ENCODE measurements around the gene VWA3A.

VWA3A gene

DNA sequence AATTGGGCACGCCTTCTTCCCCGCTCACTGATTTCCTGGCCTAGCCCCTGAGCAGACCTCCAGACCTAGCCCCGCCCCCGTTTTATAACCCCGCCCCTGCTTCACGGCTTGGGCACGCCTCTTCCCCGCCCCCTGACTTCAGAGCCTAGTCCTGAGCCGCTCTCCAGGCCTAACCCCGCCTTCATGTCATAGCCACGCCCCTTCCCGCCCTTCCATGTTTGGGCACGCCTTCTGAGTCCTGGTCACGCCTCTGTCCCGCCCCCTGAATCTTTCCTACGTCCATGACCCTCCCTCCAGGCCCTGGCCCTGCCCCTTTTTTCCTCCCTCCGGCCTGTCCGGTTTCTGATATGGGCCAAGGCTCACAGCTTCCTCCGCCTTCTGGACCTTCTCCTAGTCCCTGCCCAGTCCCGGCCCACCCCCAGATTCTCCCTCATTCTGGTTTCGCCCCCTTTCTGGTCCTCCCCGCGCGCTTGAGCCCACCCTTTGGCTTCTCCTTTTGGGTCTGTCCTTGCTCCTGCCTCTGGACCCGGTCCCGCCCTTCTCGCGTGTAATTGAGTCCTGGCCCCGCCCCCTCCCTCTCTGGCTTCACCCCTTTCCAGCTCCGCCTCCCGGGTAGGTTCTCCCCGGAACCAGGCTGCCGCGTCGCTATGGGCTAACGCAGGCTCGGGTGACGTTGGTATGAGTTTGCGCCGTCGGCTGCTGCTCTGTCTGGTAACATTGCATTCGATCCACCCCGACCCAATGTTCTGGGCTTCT lies 98.6 kb downstream of the VWA3A start:
- H3K79me2 ChIP-seq (ENCODE audit: insufficient read depth, low read length) = no peaks in the 10 kb centered on the region
- H4K20me1 ChIP-seq (ENCODE audit: insufficient read depth, low read length) = no peaks in the 10 kb centered on the region
- peak overlapping the region; percentile 82 for H2AFZ ChIP-seq (ENCODE audit: low read depth, low read length)
- H3K4me1 ChIP-seq (ENCODE audit: insufficient read depth, low read length) = peaks cover 55% of the 10 kb centered on the region
- H3K4me2 ChIP-seq (ENCODE audit: insufficient read depth, low read length) = peak overlapping the region; percentile 97
- peak overlapping the region; percentile 56 for H3K9ac ChIP-seq (ENCODE audit: low read depth, low read length)
- DNase-seq (peak; percentile 92), ATAC-seq (ENCODE audit: insufficient read depth, low read depth) (peak; percentile 47)
- H3K36me3 ChIP-seq (ENCODE audit: insufficient read depth, low read length) = no peaks in the 10 kb centered on the region
- H3K9me3 ChIP-seq (ENCODE audit: insufficient read depth, low read length, severe bottlenecking) = no peaks in the 10 kb centered on the region
- H3K27ac ChIP-seq (ENCODE audit: low read length) = peak overlapping the region; percentile 66; the same call in 1 of the 2 replicates
- no peaks in the 10 kb centered on the region for H3K27me3 ChIP-seq (ENCODE audit: insufficient read depth, low read length, poor library complexity)
- peak overlapping the region; percentile 56 to 79 for H3K4me3 ChIP-seq (ENCODE audit: low read depth in 1 of 2, low read length in 2 of 2)
- TF ChIP-seq, protein P1, sequence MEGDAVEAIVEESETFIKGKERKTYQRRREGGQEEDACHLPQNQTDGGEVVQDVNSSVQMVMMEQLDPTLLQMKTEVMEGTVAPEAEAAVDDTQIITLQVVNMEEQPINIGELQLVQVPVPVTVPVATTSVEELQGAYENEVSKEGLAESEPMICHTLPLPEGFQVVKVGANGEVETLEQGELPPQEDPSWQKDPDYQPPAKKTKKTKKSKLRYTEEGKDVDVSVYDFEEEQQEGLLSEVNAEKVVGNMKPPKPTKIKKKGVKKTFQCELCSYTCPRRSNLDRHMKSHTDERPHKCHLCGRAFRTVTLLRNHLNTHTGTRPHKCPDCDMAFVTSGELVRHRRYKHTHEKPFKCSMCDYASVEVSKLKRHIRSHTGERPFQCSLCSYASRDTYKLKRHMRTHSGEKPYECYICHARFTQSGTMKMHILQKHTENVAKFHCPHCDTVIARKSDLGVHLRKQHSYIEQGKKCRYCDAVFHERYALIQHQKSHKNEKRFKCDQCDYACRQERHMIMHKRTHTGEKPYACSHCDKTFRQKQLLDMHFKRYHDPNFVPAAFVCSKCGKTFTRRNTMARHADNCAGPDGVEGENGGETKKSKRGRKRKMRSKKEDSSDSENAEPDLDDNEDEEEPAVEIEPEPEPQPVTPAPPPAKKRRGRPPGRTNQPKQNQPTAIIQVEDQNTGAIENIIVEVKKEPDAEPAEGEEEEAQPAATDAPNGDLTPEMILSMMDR (IDR thresholded peaks at IDR 0.05; ENCODE audit: borderline replicate concordance, extremely low read depth, low read length, poor library complexity, severe bottlenecking) = no peak
- TF ChIP-seq EZH2 (IDR thresholded peaks at IDR 0.05; ENCODE audit: borderline replicate concordance, low read depth, low read length, severe bottlenecking) = no peak

DNA sequence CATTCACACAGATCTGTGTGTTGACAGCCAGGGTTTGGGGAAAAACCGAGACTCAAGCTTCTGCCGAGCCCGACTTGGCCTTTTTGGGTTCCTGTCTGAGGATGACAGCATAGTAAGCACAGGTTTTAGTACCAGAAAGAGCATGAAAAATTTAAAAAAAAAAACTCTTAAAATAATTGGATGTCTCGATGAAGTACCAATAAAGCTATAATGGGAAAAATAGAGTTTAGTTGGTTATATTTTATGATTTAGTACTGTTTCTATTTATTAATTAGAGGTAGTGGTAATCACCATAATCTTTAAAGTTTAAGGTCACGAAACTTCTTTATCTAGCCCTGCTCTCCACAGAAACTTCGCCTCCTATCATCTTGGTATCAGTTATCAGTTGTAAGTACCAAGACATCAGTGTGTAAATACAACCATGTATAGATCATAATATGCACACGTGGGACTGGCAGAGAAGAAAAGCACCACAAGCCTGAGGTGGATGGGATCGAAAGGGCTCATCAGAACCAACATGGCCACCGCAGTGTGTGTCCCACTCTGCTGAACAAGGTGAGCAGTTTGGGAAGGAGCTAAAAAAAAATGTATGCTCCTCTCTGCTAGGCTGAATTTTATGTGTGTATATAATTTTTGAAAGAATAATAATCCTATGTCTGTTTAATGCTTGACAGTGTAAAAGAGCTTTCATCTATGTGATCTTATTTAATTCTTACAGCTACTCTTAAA lies 99.4 kb downstream of the VWA3A start:
- Histone ChIP-seq H3K4me2 (ENCODE audit: insufficient read depth, low read length) (peak overlapping the region; percentile 97), H3K27me3 (ENCODE audit: insufficient read depth, low read length, poor library complexity) (no peaks in the 10 kb centered on the region), H3K36me3 (ENCODE audit: insufficient read depth, low read length) (no peaks in the 10 kb centered on the region), H3K27ac (ENCODE audit: low read length) (peak overlapping the region; percentile 55; the same call in 1 of the 2 replicates), H4K20me1 (ENCODE audit: insufficient read depth, low read length) (no peaks in the 10 kb centered on the region), H3K4me1 (ENCODE audit: insufficient read depth, low read length) (peaks cover 63% of the 10 kb centered on the region), H3K79me2 (ENCODE audit: insufficient read depth, low read length) (no peaks in the 10 kb centered on the region), H3K4me3 (ENCODE audit: low read depth in 1 of 2, low read length in 2 of 2) (peak overlapping the region; percentile 56 to 78; a peak in 3 of 4 replicates), H3K9me3 (ENCODE audit: insufficient read depth, low read length, severe bottlenecking) (no peaks in the 10 kb centered on the region), H2AFZ (ENCODE audit: low read depth, low read length) (peak overlapping the region; percentile 82), H3K9ac (ENCODE audit: low read depth, low read length) (peak overlapping the region; percentile 56)
- ATAC-seq (ENCODE audit: insufficient read depth, low read depth) = no peak
- no peak for DNase-seq
- TF ChIP-seq EZH2 (IDR thresholded peaks at IDR 0.05; ENCODE audit: borderline replicate concordance, low read depth, low read length, severe bottlenecking) = no peak
- TF ChIP-seq, protein P1 (IDR thresholded peaks at IDR 0.05; ENCODE audit: borderline replicate concordance, extremely low read depth, low read length, poor library complexity, severe bottlenecking) = no peak

DNA sequence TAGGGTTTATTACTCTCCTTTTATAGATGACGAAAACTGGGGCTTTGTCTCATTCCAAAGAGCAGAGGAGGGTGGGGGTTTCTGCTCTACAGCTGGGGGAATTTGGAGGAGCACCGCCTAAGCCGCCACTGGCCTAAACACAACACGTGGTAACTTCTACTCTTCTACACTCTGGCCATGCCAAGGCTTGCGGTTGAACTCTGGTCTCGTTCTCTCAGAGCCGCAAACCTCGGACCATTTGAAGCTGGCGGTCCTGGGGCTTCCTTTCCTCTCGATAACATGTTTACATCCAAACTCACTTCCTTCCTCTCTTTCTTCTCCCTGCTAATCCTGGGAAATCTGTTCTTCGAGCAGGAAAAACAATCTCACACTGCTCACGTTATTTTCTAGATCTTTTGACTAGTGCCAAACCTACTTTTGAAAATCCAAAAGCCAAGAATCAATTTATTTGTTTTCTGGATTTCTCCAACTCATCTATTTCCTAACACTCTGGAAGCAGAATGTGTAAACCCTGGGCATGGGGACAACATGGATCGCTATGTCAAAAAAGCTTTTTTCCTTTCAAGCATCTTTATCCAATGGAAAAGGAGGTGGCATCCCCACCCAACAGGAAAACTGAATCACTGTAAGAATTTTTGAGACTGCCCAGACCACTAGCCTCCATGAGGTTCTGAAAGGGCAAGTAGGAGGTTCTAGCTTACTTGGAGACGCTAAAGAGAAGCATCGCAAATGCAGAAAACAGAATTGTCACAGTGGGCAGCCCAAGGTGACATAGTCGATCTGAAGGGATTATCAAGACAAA lies 100.1 kb downstream of the VWA3A start:
- peak overlapping the region; percentile 44; the same call in 1 of the 2 replicates for H2AFZ ChIP-seq (ENCODE audit: low read depth, low read length)
- H3K27me3 ChIP-seq (ENCODE audit: insufficient read depth, low read length, poor library complexity) = no peaks in the 10 kb centered on the region
- no peaks in the 10 kb centered on the region for H3K36me3 ChIP-seq (ENCODE audit: insufficient read depth, low read length)
- H3K9ac ChIP-seq (ENCODE audit: low read depth, low read length) = peak overlapping the region; percentile 56
- H3K4me3 ChIP-seq (ENCODE audit: low read depth in 1 of 2, low read length in 2 of 2) = peak overlapping the region in 1 of 2 experiments; percentile 78; a peak in 2 of 4 replicates
- TF ChIP-seq, protein P1 (IDR thresholded peaks at IDR 0.05; ENCODE audit: borderline replicate concordance, extremely low read depth, low read length, poor library complexity, severe bottlenecking) = no peak
- TF ChIP-seq EZH2 (IDR thresholded peaks at IDR 0.05; ENCODE audit: borderline replicate concordance, low read depth, low read length, severe bottlenecking) = no peak
- no peaks in the 10 kb centered on the region for H3K79me2 ChIP-seq (ENCODE audit: insufficient read depth, low read length)
- DNase-seq (peak; percentile 79), ATAC-seq (ENCODE audit: insufficient read depth, low read depth) (peak; percentile 15)
- no peaks in the 10 kb centered on the region for H3K9me3 ChIP-seq (ENCODE audit: insufficient read depth, low read length, severe bottlenecking)
- H4K20me1 ChIP-seq (ENCODE audit: insufficient read depth, low read length) = no peaks in the 10 kb centered on the region
- H3K4me1 ChIP-seq (ENCODE audit: insufficient read depth, low read length) = peaks cover 65% of the 10 kb centered on the region
- H3K4me2 ChIP-seq (ENCODE audit: insufficient read depth, low read length) = peak overlapping the region; percentile 97
- H3K27ac ChIP-seq (ENCODE audit: low read length) = no peak overlapping the region; the same call in 1 of the 2 replicates

Measured in DND-41 (cell line).